Jurkat, Clone E6-1 (cell line): ENCODE data around the gene CAPS.
"Not testable (repeated sequence)": the region's sequence is repeated elsewhere in the genome, so short reads cannot be mapped to it uniquely, and the experiment has no call there.

Source experiments
- DNase-seq: peaks from one replicate; pipeline ENCODE4 v3.0.0-alpha.2; 2011; ENCODE audit warnings: low read depth, low spot score
- H3K4me3 ChIP-seq: 2 replicates; pipeline ENCODE4 v1.5.1; 2011; ENCODE audit warnings: mild to moderate bottlenecking, low read length, control low read depth, moderate library complexity

CAPS gene

GRCh38 chr19:5949792-5950305, 35.8 kb downstream of the CAPS start:
- DNase-seq: peak; percentile 84
- H3K4me3 ChIP-seq: peak overlapping the region; percentile 11; the same call in 1 of the 2 replicates

GRCh38 chr19:5950741-5951140, 36.7 kb downstream of the CAPS start:
- DNase-seq: peak; percentile 37
- H3K4me3 ChIP-seq: no peak overlapping the region

DNA sequence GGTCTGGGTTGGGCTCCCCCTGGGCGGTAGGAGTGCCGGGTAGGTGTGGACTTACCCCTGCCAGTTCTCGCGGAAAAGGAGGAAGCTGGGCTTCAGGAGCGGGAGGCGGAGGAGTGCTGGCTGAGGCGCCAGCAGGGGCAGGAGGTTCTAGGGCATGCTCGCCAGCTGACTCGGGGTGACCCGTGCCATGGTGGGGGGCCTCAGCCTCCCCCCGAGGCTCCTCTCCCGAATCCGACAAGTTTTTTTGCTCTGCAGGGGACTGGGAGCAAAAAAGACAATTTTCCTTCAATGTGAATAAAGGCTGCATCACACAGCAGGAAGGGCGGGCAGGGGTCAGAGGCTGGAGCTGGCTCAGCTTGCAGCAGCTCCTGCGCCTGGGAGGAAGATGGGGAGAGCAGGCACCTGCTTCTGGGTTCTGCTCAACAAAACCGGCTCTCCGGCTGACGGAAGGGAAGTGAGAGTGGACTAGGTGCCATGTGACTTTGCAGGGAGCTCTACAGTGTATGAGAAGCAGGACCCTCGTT, 37.3 kb downstream of the CAPS start:
- no peak overlapping the region for H3K4me3 ChIP-seq
- DNase-seq: no peak

GRCh38 chr19:5952193-5953029, 38.4 kb downstream of the CAPS start:
- no peak overlapping the region for H3K4me3 ChIP-seq
- no peak for DNase-seq

DNA sequence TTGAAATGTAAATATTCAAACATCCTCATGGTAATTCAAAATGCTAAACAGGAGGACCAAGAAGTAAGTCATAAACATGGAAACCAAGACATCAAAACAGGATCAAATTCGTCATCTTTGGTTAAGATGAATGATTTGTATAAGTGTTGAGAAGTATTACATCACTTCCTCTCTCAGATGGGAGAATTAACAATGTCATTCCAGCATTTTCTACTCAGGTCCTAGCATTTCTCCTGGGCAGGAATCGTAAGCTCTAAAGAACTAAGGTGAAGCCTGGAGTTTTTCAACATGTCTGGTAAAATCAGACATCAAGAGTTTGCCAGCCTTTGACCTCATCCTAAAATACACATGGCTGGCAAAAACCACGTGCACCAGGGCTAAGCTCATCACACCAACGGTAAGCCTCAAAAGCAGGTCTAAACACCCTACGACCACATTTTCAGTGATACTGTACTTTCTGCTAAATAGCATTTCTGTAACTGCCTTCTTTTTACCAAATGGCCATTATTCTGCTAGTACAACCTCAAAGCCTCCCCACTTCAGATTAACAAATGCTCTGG, 39.1 kb downstream of the CAPS start:
- H3K4me3 ChIP-seq: no peak overlapping the region
- no peak for DNase-seq

- H3K4me3 ChIP-seq: no peak overlapping the region
- DNase-seq: no peak
Measured at GRCh38 chr19:5953680-5954213, 39.7 kb downstream of the CAPS start.

DNA sequence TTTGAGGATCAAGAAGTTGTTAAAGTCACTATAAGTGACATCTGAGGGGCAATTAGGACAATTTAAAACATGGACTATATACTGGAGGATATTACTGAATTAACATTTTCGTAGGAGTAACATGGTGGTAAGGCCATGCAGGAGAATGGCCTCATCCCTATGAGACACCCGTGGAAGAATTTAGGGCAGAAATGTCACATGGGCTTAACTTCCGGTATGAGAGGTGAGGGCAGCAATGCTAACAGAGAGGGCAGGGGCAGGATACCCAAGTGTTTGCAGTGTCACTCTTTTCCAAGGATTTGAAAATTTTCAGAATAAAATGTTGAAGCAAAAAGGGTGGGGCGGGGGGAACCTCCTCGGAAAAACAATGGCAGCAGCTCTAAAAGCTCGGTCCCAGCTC, 40.2 kb downstream of the CAPS start:
- H3K4me3 ChIP-seq: no peak overlapping the region
- no peak for DNase-seq

- H3K4me3 ChIP-seq: no peak overlapping the region
- DNase-seq: no peak
Measured at GRCh38 chr19:5955636-5955935, 41.5 kb downstream of the CAPS start.

- DNase-seq: no peak
- no peak overlapping the region for H3K4me3 ChIP-seq
Measured at GRCh38 chr19:5956323-5956722, 42.3 kb downstream of the CAPS start.

DNA sequence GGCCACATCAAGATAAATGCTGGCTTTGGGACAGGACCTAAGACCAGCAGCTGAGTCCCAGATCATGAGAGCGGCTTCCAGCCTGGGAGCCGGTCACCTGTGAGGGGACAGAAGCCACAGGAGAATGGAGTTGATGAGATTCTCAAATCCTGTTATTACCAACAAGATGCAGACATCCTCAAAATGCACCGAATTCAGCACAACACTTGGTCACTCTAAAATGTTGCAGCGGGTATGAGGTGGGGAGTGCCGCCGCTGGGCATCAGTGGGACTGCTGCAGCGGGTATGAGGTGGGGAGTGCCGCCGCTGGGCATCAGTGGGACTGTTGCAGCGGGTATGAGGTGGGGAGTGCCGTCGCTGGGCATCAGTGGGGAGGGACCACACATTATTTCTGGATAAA, 42.7 kb downstream of the CAPS start:
- no peak overlapping the region for H3K4me3 ChIP-seq
- no peak for DNase-seq

DNA sequence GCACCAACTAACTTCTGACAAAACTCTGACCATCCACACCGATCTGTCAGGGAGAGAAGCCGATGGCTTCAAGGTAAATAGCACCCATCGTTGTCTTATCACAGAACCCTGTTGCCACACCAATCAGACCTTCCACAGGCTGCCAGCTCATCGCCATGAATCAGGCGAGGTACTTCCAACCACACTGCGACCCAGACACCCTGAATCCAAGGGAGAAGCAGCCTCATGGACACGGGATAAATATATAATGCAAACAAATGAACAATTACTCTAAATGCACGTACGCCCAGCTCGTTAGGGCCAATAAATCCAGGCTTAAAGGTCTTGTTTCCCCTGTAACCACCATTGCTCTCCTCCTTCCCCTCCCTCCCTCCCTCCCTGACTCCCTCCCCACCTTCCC, 43.1 kb downstream of the CAPS start:
- DNase-seq: no peak
- no peak overlapping the region for H3K4me3 ChIP-seq

DNA sequence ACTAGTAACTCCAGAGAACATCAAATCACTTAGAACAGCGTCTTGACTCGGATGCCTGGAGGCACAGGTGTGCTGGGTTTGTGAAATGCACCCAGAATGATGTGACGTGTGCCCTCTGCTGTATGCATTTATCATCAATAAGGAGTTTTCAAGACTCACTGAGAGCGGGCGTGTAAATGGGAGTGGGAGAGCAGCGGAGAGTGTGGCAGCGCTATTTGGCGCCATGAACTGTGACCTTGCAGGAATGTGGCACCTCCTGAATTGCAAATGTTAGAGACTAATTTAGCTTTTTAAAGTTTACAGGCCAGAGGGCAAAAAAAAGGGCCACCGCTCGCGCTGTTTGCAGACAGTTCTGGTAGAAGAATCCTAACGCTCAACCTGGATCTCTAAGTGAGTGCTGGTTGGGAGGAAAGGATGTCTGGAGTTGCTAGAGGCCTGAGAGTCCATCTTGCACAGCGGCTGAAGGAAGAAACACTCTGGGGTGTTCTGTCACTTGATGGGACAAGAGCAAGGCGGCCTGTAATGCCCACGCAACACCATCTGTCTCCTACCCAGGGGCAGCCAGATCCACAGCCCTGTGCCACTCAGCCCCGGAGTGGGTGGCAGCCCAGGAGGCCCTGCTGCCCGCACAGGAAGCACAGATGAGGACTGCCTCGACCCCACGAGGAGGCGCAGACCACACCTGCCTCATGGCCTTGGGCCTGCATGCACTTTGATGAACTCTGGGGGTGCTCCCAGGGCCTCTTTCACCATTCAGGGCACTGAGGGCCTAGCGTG, 44.2 kb downstream of the CAPS start:
- DNase-seq: no peak
- H3K4me3 ChIP-seq: no peak overlapping the region

DNA sequence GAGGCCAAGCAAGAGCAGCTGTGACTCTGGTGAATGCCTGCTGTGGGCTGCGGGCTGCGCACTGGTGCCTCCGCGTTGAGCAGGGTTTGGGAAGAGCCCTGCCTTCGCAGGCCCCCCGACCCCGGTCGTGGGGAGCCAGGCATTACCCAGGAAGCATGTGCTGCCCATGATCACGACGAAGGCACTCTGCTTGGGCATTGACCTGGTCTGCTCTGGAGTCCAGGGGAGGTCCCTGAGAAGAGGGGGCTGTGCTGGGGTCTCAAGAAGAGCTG, 44.7 kb downstream of the CAPS start:
- no peak overlapping the region for H3K4me3 ChIP-seq
- no peak for DNase-seq

- no peak for DNase-seq
- H3K4me3 ChIP-seq: no peak overlapping the region
Measured at GRCh38 chr19:5959260-5960004, 45.4 kb downstream of the CAPS start.

- no peak for DNase-seq
- no peak overlapping the region for H3K4me3 ChIP-seq
Measured at GRCh38 chr19:5960005-5961001, 46.2 kb downstream of the CAPS start.

DNA sequence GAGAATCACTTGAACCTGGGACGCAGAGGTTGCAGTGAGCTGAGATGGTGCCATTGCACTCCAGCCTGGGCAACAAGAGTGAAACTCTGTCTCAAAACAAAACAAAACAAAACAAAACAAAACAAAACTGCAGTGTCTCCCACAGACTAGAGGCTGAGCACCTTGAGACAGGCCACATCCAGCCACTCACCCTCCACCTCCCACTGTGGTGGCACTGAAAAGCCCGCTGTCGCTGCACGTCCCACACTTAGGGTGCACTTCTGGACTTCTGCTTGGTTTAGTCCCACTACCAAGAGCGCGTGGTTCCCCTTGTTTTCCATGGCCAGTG, 47.6 kb downstream of the CAPS start:
- peak overlapping the region; percentile 5; the same call in 1 of the 2 replicates for H3K4me3 ChIP-seq
- not testable (repeated sequence) for DNase-seq

DNA sequence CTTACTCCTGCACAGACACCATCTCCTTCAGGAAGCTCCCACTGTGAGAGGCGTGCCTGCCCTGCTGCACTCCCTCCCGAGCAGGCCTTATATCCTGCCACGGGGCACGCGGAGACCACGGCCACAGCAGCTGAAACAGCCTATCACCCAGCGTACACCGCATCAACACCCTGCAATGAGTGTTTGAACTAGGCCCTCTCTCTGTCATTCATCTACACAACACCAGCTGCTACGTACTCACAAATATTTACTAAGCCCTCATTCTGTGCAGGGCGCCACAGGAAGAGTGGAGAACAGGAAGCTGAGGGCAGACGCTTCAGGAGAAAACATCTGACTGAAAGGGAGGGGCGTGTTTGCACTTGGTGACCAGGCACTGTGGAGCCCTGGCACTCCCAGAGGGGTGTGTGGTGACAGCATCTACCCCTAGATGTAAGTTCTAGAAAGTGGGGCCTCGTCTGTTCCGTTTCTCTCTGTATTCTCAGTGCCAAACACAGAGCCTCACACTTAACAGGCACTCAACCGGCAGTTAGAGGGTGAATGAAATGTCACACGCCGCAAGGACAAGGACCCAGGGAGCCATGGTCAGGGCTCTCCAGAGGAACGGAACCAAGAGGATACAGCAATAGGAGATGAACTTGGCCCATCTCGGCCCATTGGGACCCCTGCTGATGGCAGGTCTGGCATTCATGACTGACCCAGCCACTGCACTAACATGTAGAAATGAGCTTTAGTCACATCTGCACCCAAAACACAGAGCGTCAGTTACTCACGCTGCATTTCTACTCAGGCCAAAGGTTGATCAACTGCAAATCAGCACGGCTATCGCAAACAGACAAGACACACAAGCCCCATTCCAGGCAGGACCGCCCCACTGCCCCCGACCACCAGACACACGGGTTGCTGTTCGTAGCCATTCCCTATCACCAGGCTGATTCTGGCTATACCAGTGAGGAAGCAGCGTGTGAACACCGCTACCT, 48.2 kb downstream of the CAPS start:
- H3K4me3 ChIP-seq: peak overlapping the region; percentile 5
- peak; percentile 86 for DNase-seq
